GM19455 (cell line): ENCODE measurements around the gene RGS14.
"Not testable (repeated sequence)": the region's sequence is repeated elsewhere in the genome, so short reads cannot be mapped to it uniquely, and the experiment has no call there.

Experiments used
- ATAC-seq: cut with Tn5 transposase; IDR thresholded peaks from one replicate; pipeline ENCODE4 v1.9.1; 2021; ENCODE audit not compliant: unreplicated experiment

The RGS14 gene

GRCh38 chr5:177344891-177345290 is 12.8 kb upstream of the RGS14 start:
- no peak for ATAC-seq

- ATAC-seq, result no peak
Measured at GRCh38 chr5:177346820-177347219, 10.9 kb upstream of the RGS14 start.

GRCh38 chr5:177347699-177348098 is 10.0 kb upstream of the RGS14 start:
- no peak for ATAC-seq

- no peak for ATAC-seq
Measured at GRCh38 chr5:177349362-177349647, 8.4 kb upstream of the RGS14 start.

GRCh38 chr5:177349762-177350161 is 8.0 kb upstream of the RGS14 start:
- no peak for ATAC-seq

- ATAC-seq, result no peak
Measured at GRCh38 chr5:177350776-177351391, 6.8 kb upstream of the RGS14 start.

- peak; percentile 88 for ATAC-seq
Measured at GRCh38 chr5:177351392-177352329, 6.1 kb upstream of the RGS14 start, which contains the start of gene LMAN2. TSS of gene LMAN2 (minus strand) at chr5:177351668. CDS start at chr5:177351647, 21 bp downstream.

- ATAC-seq, result no peak
Measured at GRCh38 chr5:177353093-177353492, 4.6 kb upstream of the RGS14 start.

- ATAC-seq, result no peak
Measured at GRCh38 chr5:177354256-177354655, 3.5 kb upstream of the RGS14 start.

GRCh38 chr5:177354711-177355110 is 3.0 kb upstream of the RGS14 start:
- ATAC-seq, result no peak

GRCh38 chr5:177355162-177355867 is 2.4 kb upstream of the RGS14 start:
- ATAC-seq, result no peak

GRCh38 chr5:177355868-177356168 is 1.9 kb upstream of the RGS14 start:
- ATAC-seq, result no peak

- ATAC-seq, result no peak
Measured at GRCh38 chr5:177356746-177357145, 978 bp upstream of the RGS14 start.

- no peak for ATAC-seq
Measured at GRCh38 chr5:177357146-177357458, 622 bp upstream of the RGS14 start.

- ATAC-seq, result no peak
Measured at GRCh38 chr5:177358370-177358819, 671 bp downstream of the RGS14 start.

GRCh38 chr5:177359451-177359851 is 1.7 kb downstream of the RGS14 start:
- no peak for ATAC-seq

- no peak for ATAC-seq
Measured at GRCh38 chr5:177359860-177360259, 2.1 kb downstream of the RGS14 start.

- ATAC-seq, result not testable (repeated sequence)
Measured at GRCh38 chr5:177360740-177361139, 3.0 kb downstream of the RGS14 start.

GRCh38 chr5:177361418-177362291 is 3.9 kb downstream of the RGS14 start:
- ATAC-seq, result no peak

GRCh38 chr5:177362292-177362609 is 4.5 kb downstream of the RGS14 start:
- ATAC-seq, result no peak
